ENCODE measurements around the gene NRDC.
"Not testable (repeated sequence)": the region's sequence is repeated elsewhere in the genome, so short reads cannot be mapped to it uniquely, and the experiment has no call there.

The NRDC gene

GRCh38 chr1:51878616-51879336 lies at the start of gene NRDC:
Gene NRDC (minus strand): TSS chr1:51878727. CDS start chr1:51878615, 112 bp downstream.
- DNase-seq (ENCODE audit: low read depth in 4 of 4, low spot score in 1 of 4): peak; percentile 99 to 100 (median 99)

GRCh38 chr1:51927029-51927428 lies 48.5 kb upstream of the NRDC start:
- DNase-seq (ENCODE audit: low read depth in 4 of 4, low spot score in 1 of 4): no peak

- no peak for DNase-seq (ENCODE audit: low read depth in 4 of 4, low spot score in 1 of 4)
Observed at GRCh38 chr1:51926171-51926812, 47.8 kb upstream of the NRDC start.

- DNase-seq (ENCODE audit: low read depth in 4 of 4, low spot score in 1 of 4): peak in 2 of 4 experiments; percentile 2 to 28
Observed at GRCh38 chr1:51924455-51924854, 45.9 kb upstream of the NRDC start.

- DNase-seq (ENCODE audit: low read depth in 4 of 4, low spot score in 1 of 4): no peak
Observed at GRCh38 chr1:51922040-51922439, 43.5 kb upstream of the NRDC start.

- no peak for DNase-seq (ENCODE audit: low read depth in 4 of 4, low spot score in 1 of 4)
Observed at GRCh38 chr1:51920130-51920529, 41.6 kb upstream of the NRDC start.

- DNase-seq (ENCODE audit: low read depth in 4 of 4, low spot score in 1 of 4): no peak
Observed at GRCh38 chr1:51919684-51920083, 41.2 kb upstream of the NRDC start.

- no peak for DNase-seq (ENCODE audit: low read depth in 4 of 4, low spot score in 1 of 4)
Observed at GRCh38 chr1:51916587-51917405, 38.3 kb upstream of the NRDC start.

GRCh38 chr1:51915951-51916350 lies 37.4 kb upstream of the NRDC start:
- DNase-seq (ENCODE audit: low read depth in 4 of 4, low spot score in 1 of 4): no peak

GRCh38 chr1:51912881-51913280 lies 34.4 kb upstream of the NRDC start:
- no peak for DNase-seq (ENCODE audit: low read depth in 4 of 4, low spot score in 1 of 4)

- no peak for DNase-seq (ENCODE audit: low read depth in 4 of 4, low spot score in 1 of 4)
Observed at GRCh38 chr1:51910221-51911000, 31.9 kb upstream of the NRDC start.

GRCh38 chr1:51908499-51908898 lies 30.0 kb upstream of the NRDC start:
- DNase-seq (ENCODE audit: low read depth in 4 of 4, low spot score in 1 of 4): no peak

- DNase-seq (ENCODE audit: low read depth in 4 of 4, low spot score in 1 of 4): no peak
Observed at GRCh38 chr1:51907079-51907702, 28.7 kb upstream of the NRDC start.

GRCh38 chr1:51906306-51907078 lies 28.0 kb upstream of the NRDC start:
- DNase-seq (ENCODE audit: low read depth in 4 of 4, low spot score in 1 of 4): no peak

- no peak for DNase-seq (ENCODE audit: low read depth in 4 of 4, low spot score in 1 of 4)
Observed at GRCh38 chr1:51902456-51902855, 23.9 kb upstream of the NRDC start.

GRCh38 chr1:51901151-51901550 lies 22.6 kb upstream of the NRDC start:
- DNase-seq (ENCODE audit: low read depth in 4 of 4, low spot score in 1 of 4): no peak

- DNase-seq (ENCODE audit: low read depth in 4 of 4, low spot score in 1 of 4): no peak
Observed at GRCh38 chr1:51899022-51899421, 20.5 kb upstream of the NRDC start.

GRCh38 chr1:51898090-51898734 lies 19.7 kb upstream of the NRDC start:
- DNase-seq (ENCODE audit: low read depth in 4 of 4, low spot score in 1 of 4): no peak

GRCh38 chr1:51897699-51898031 lies 19.1 kb upstream of the NRDC start:
- no peak for DNase-seq (ENCODE audit: low read depth in 4 of 4, low spot score in 1 of 4)

GRCh38 chr1:51894748-51895147 lies 16.2 kb upstream of the NRDC start:
- DNase-seq (ENCODE audit: low read depth in 4 of 4, low spot score in 1 of 4): not testable (repeated sequence)

All from stimulated activated CD4-positive, alpha-beta T cell treated with anti-CD3 and anti-CD28 coated beads, Interleukin-1b, Interleukin-23, amount 100 ng/mL, for 24 hours (primary cell).